NCI-H526 treated with DMSO at 0.1 percent for 48 hours (cell line): ENCODE data around the gene SIK3.

Experiments
- DNase-seq: peaks from one replicate; lab custom pipeline; 2025; lab: John Stamatoyannopoulos, UW

SIK3 gene

GRCh38 chr11:117110294-117110950 is 12.2 kb upstream of the SIK3 start:
- DNase-seq = no peak

- DNase-seq = no peak
Measured at GRCh38 chr11:117107701-117108590, 9.7 kb upstream of the SIK3 start.

DNA sequence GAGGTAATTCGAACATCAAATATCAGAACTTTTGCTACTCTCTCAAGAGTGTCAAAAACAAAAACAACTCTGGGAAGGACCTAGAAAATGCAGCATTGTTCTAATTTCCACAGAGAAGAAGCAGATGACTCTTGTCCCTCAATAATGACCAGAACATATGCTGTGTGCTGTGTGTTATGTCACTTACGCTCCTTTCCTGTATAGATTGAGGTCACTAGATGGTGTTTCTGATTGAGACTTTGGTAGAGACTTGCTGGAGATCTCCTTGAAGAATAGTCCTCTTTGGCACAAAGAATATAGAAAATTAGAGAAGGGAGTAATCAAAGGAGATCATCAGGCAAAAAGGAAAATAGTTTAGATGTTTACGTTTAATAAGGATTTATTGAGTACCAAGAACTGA is 2.3 kb upstream of the SIK3 start:
- no peak for DNase-seq

- no peak for DNase-seq
Measured at GRCh38 chr11:117099696-117100095, 1.5 kb upstream of the SIK3 start.

- peak; percentile 83 for DNase-seq
Measured at GRCh38 chr11:117097389-117098268, 599 bp downstream of the SIK3 start.

DNA sequence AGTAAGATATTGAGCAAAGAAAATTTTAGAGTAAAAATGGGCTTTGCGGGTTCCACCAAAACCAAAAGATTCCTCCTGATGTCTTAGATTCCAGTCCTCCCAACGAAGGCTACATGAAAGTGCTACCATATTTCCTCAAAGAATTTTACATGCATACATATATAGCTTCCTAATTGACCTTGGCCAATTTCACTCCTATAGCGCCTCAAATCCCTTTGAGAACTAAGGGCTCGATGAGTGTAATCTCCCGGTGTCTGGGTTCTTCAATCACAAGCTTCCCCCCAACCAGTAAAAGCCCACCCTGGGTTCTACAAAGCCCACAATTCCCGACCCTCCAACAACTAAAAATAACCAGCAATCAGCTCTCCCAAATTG is 1.2 kb downstream of the SIK3 start:
- no peak for DNase-seq

- DNase-seq = peak; percentile 74
Measured at GRCh38 chr11:117096201-117096991, 1.8 kb downstream of the SIK3 start.

DNA sequence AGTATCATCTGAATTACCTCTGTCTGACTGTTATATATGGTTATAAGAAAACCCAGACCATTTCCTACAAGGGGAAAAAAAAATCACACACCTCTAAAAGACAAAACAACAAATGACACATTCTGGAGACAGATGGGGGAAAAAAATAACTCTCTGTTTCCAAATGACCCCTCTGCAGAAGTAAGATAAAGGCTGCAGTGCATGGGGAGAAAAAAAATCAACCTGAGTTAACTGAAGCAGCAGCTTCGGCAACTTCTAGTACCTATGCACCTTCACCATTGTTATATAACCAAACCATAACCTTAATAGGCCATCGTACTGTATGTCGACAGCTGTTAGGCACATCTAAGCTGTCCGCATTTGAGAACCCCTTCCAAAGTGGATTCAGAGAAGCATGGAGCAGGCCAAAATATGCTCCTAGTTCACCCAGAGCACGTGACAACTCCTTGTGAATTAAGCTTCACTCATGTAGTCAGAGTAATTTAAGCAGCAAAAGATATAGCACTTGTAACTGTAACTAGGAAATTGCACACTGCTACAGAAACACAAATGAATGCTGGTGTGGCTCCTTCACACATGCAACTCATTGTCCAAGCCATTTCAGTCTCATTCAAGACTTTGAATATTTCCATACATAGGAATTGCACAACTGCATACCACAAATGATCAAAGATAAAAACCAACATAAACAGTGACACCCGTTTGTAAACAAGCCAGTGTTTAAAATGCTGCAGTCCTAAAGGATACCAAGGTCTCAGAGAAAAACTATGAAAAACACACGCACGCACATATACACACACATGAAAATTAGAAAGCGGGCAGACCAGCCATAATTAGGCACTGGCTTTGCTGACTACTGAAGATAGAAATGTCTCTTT is 2.7 kb downstream of the SIK3 start:
- DNase-seq = peak; percentile 80

- DNase-seq = no peak
Measured at GRCh38 chr11:117094776-117095175, 3.5 kb downstream of the SIK3 start.

GRCh38 chr11:117092951-117093590 is 5.2 kb downstream of the SIK3 start:
- no peak for DNase-seq

- no peak for DNase-seq
Measured at GRCh38 chr11:117091753-117092477, 6.3 kb downstream of the SIK3 start.

DNA sequence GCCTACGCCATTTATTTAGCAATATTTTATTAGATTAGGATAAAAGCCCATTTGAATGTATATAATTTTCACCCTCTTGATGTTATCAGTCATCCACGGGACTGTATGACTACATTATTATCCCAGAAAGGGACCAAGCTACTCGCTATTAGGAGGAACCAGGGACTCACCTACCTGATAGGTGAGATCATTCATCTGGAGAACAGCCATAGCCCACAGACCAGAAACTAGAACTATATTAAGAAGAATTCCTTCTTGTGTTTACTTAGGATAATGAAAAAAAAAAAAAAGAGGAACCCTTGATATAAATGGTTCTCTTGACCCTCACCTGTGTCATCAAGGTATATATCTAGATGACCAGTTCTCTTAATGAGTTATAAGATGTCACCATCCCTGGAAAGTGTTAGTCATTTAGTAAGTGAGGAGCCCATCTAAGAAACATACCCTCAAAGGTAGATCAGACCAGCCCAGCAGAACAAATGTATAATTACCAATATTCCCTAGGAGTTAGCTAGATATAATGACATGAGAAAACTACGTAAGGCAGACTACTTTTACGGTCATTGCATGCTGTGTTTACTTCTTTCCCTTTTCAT is 8.0 kb downstream of the SIK3 start:
- no peak for DNase-seq

DNA sequence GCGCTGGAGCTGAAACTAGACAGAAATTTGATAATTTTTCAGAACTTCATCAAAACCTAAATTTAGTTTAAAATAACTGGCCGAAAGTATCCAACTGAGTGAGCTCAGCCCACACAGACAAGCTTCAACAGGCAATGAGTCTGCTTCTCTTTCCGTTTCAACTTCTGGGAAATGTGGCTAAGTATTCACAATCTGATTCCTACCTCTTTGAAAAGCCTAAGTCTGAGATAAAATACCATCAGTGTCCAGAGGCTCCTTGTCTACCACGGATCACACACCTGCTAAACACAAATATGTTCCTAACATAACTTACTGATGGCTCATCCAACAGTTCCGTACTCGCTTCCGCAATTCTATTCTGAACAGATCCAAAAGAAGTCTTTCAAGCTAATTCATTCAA is 8.5 kb downstream of the SIK3 start:
- DNase-seq = no peak

GRCh38 chr11:117087446-117087845 is 10.8 kb downstream of the SIK3 start:
- DNase-seq = no peak

- no peak for DNase-seq
Measured at GRCh38 chr11:117084992-117085391, 13.2 kb downstream of the SIK3 start.

- no peak for DNase-seq
Measured at GRCh38 chr11:117083011-117083935, 15.0 kb downstream of the SIK3 start.

DNA sequence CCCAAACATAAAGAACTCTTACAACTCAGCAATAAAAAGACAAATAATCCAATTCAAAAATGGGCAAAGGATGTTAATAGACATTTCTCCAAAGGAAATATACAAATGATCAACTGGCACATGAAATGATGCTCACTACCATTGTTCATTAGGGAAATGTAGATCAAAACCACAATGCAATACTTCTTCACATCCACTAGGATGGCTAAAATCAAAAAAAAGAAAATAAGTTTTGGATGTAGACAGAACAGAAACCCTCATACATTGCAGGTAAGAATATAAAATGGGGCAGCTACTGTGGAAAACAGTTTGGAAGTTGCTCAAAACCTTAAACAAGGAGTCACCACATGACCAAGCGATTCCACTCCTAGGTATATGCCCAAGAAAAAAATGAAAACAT is 16.3 kb downstream of the SIK3 start:
- no peak for DNase-seq

DNA sequence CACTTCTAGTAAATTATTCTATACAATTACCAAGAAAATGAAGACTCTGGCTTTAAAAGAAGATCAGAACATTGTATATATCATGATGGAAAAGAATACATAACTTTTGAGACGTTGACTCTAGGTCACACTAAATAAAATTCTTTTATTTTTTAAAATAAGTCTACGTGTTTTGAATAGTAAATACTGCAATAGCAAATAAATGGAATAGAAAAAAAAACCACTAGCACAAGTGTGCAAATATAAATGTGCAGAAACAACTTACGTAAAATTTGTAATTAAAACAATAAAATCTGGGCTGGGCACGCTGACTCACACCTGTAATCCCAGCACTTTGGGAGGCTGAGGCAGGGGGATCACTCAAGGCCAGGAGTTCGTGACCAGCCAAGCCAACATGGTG is 17.9 kb downstream of the SIK3 start:
- no peak for DNase-seq
